Lung microvascular endothelial cell (primary cell): ENCODE measurements around the gene PPM1B. TPM values are rescaled to one million over a fixed set of nuclear protein-coding genes. Genes with fewer than 3 reads are reported as not detected.
A peak's percentile ranks its signal among the peaks of the same experiment; 100 is the strongest.
"Not testable (repeated sequence)": the region's sequence is repeated elsewhere in the genome, so short reads cannot be mapped to it uniquely, and the experiment has no call there.

Experiments
- DNase-seq, 2 donors: peaks; one replicate each; pipeline versions ENCODE4 v3.0.0 to v3.0.0-alpha.2; 2010; ENCODE audit warnings: low read depth in 2 of 2
- total RNA-seq: library from RNA; depleted of rRNA; stranded (reverse); fragments of >200 nt; gene quantifications from 2 replicates; pipeline ENCODE4 v1.2.1, GENCODE V29; 2014

The PPM1B gene
- total RNA-seq, 1 donor from 2014 or later = 23.2 TPM

GRCh38 chr2:44155666-44156446, 12.8 kb upstream of the PPM1B start:
- no peak for DNase-seq

DNA sequence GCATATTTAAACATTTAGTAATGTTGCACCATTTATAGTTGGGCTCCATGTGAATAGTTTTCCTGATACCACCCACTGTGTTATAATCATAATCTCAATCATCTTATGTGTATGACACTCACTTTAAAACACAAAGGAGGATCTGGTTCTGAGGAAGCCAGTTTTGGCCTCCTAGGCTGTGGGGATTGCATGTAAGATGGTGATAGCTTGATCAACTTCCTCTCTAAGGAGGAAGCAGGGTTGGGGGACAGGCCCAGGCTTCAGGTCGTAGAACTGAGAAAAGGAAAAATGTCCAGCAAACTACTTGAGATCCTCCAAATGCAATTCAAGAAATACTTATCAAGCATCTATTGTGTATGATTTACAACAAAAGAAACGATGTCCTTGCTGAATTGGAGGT, 4.9 kb upstream of the PPM1B start:
- DNase-seq = no peak

GRCh38 chr2:44164617-44165016, 4.1 kb upstream of the PPM1B start:
- DNase-seq = no peak

GRCh38 chr2:44166096-44166495, 2.6 kb upstream of the PPM1B start:
- DNase-seq = no peak

DNA sequence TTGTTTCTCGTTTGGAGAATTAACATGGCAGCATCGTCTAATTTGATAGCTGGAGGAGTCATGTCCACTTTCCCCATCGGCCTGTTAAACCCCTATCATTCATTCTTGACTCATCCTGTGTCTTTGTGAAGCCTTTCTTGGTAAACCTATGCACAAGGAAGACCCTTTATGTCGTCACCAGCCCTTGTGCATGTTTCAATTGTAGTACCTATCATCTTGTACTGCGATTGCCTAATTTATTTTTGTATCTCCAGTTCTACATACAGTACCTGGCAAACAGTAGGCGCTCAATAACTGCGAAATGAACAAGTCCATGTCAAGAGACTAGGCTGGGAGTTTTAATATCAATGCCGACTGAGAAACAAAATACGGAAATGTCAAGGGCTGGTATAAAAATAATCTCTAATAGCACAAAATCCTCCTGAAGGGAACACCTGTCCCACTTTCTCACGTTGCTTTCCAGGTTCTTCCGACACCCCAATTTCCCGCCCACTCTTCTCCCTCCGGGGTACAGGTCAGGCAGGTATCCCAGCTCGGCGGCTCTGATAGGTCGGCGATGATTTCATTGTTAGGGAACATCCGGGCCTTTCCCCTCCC, 1.3 kb upstream of the PPM1B start:
- DNase-seq = peak in 1 of 2 donors; percentile 2

GRCh38 chr2:44167908-44168680, 581 bp upstream of the PPM1B start:
- DNase-seq = peak; percentile 100

DNA sequence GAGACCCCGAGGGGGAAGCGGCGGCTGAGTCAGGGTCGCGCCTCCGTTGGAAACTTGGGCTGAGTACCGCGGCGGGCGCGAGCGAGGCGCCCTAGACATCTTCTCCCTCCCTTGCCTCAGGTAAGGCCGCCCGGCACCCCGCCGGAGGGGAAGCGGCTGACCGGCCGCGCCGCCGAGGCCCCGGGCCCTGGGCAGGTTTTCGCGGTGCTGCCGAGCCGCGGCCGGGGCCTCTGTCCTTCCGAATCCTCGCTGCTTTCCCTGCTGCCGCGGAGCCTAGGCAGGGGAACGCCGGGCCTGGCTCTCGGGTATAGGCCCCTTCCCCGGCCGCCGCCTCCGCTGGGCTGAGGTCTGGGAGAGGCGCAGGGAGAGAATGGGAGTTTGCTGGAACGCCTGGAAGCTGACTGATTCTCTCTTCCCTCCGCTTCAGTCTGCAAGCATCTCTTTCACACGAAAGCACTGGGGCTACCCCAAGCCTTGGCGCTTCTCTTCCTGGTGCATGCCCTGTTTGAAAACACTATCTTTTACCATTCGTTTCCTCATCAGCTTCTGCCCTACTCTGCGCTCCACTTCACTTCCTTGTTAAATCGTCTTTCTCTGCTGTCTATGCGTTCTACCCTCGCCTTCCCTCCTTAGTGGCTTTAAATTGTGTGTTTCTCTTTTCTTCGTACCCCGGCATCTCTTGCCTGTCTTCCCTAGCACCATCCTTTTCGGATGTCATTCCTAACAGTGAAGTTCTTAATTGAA, 652 bp downstream of the PPM1B start:
- peak; percentile 57 to 69 for DNase-seq

GRCh38 chr2:44170311-44170717, 1.6 kb downstream of the PPM1B start:
- DNase-seq = peak; percentile 8 to 15

- peak in 1 of 2 donors; percentile 30 for DNase-seq
These were observed 2.3 kb downstream of the PPM1B start for GRCh38 chr2:44171018-44171417.

DNA sequence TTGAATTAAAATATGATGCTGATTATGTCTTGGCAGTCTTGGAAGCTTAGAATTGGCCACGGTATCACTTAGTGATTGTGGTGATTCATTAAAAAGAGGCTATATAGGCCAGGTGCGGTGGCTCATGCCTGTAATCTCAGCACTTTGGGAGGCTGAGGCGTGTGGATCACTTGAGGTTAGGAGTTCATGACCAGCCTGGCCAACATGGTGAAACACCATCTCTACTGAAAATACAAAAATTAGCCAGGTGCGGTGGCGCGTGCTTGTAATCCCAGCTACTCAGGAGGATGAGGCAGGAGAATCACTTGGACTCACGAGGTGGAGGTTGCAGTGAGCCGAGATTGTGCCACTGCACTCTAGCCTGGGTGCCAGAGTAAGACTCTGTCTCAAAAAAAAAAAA, 2.8 kb downstream of the PPM1B start:
- not testable (repeated sequence) for DNase-seq

DNA sequence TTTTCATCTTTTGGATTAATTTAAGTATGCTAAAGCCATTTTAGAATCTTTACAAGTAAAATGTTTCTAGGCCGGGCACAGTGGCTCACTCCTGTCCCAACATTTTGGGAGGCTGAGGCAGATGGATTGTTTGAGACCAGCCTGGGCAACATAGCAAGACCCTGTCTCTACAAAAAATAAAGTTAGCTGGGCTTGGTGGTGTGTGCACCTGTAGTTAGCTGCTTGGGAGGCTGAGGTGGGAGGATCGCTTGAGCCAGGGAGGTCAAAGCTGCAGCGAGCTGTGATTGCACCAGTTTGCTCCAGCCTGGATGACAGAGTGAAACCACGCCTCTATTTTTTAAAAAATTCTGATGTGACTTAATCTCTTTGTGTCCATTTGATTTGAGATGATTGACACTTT, 3.9 kb downstream of the PPM1B start:
- DNase-seq = no peak

DNA sequence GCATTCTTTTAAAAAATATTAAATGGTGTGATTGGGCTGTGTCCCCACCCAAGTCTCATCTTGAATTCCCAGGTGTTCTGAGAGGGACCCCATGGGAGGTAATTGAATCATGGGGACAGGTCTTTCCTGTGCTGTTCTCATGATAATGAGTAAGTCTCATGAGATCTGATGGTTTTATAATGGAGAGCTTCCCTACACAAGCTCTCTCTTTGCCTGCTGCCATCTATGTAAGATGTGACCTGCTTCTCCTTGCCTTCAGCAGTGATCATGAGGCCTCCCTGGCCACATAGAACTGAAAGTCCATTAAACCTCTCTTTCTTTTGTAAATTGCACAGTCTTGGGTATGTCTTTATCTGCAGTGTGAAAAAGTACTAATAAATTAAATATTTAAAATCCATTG, 10.3 kb downstream of the PPM1B start:
- DNase-seq = no peak

DNA sequence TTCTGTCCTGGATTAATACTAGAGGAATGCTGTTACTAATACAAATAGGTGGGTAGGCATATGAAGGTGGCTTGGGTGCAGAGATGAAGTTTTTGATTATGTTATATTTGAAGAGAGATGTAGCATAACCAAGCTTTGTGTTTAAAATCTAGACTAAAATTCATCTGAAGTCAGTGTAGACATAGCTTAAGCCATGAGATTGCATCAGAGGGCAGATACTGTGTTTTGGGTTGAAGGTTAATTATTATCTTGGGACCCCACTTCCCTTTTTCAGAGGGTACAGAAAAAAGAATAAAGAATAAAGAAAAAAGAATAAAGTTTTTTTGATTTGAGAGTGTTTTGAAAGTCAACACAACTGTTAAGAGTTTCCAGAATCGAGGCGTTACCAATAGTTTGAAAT, 13.0 kb downstream of the PPM1B start:
- DNase-seq = no peak

DNA sequence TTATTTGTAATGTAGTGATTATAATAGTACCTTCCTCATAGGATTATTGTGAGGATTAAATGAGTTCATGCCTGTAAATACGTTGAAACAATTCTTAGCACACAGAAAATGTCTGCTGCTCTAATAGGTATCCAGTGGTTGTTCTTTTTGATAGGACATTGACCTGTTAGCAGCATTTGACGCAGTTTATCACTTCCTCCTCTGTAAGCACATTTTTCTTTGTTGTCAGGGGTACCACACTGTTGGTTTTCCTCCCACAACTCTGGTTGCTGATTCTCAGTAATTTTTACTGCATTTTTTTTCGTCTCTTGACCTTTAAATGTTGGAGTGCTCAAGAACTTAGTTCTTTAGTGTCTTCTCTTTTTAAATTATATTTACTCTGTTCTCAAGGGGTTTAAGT, 15.4 kb downstream of the PPM1B start:
- peak in 1 of 2 donors; percentile 13 for DNase-seq

DNA sequence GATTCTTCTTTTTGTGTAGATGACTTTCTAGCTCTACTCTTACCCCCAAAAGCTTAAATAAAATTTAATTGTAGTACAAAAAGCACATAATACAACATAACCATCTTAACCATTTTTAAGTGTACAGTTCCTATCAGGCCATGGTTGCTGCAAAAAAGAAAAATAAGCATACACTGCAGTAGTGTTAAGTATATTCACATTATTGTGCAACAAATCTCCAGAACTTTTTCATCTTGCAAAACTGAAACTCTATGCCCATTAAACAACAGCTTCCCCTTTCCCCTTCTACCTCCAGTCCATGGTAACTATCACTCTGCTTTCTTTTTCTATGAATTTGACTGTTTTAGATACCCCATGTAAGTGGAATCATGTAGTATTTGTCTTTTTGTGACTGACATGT, 18.1 kb downstream of the PPM1B start:
- DNase-seq = no peak

GRCh38 chr2:44187251-44187650, 18.6 kb downstream of the PPM1B start:
- no peak for DNase-seq

DNA sequence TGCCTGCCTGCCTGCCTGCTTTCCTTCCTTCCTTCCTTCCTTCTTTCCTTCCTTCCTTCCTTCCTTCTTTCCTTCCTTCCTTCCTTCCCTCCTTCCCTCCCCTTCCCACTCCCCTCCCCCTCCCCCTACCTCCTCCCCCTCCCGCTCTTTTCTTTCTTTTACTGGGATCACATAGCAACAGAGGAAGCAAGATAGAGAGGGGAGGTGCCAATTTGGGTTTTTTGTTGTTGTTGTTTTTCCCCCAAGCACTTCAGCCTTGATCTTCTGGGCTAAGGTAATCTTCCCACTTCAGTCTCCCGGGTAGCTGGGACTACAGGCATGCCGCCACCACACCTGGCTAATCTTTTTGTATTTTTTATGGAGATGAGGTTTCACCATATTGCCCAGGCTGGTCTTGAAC, 20.0 kb downstream of the PPM1B start:
- DNase-seq = no peak

DNA sequence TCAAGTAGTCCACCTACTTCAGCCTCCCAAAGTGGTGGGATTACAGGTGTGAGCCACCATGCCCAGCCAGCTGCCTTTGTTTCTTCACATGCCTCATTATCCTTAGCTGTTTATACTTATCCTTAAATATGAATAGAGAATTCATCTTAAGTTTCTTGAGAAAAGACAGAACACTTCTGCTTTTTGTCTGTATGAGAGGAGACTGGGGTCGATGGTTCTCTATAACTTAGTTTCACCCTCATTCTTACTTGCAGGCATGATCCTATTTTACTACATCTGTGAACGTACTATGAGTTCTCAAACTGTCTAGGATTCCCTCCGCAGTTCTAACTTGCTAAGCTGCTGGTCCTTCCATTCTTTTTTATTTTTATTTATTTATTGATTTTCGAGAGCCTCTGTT, 20.4 kb downstream of the PPM1B start:
- DNase-seq = no peak

- no peak for DNase-seq
These were observed 21.9 kb downstream of the PPM1B start for GRCh38 chr2:44190526-44190925.

GRCh38 chr2:44191739-44192138, 23.1 kb downstream of the PPM1B start:
- DNase-seq = no peak

DNA sequence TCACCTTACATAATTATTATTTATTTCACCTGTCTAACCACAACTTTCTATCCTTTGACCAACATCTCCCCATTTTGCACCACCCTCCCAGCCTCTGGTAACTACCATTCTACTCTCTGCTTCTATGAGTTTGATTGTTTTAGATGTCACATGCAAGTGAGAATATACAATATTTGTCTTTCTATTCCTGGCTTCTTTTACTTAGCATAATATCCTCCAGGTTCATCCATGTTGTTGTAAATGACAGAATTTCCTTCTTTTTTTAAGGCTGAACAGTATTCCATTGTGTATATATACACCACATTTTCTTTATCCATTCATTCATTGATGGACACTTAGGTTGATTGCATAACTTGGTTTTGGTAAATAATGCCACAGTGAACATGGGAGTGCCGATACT, 24.0 kb downstream of the PPM1B start:
- no peak for DNase-seq

DNA sequence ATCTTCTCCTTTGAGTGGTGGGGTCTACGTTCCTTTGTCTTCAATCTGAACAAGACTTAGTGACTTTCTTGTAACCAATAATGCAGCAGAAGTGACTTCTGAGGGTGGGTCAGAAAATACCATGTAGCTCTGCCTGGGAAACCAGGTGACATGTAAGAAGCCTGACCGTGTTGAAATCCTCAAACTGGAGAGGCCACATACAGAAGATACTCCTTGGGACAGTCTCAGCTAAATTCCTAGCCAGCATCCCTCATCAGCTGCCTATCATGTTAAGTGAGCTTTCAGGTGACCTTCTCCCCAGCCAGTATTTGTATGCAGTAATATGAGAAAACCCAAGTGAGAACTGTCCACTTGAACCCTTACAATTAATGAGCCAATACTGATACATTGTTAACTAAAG, 27.0 kb downstream of the PPM1B start:
- no peak for DNase-seq
